Omental fat pad (tissue), 4 donors: ENCODE data around the gene LBHD1. TPM values are rescaled to one million over a fixed set of nuclear protein-coding genes. Genes with fewer than 3 reads are reported as not detected.
A peak's percentile ranks its signal among the peaks of the same experiment; 100 is the strongest.
"Not testable (repeated sequence)": the region's sequence is repeated elsewhere in the genome, so short reads cannot be mapped to it uniquely, and the experiment has no call there.

Source experiments
- ATAC-seq: fragments of 150-250 bp; one replicate; pipeline ENCODE4 v1.9.1; 2016; ENCODE audit warnings: mild to moderate bottlenecking, moderate library complexity; ENCODE audit not compliant: low FRiP score
- DNase-seq: peaks from one replicate; pipeline ENCODE4 v3.0.0-alpha.2; 2019; ENCODE audit warnings: low spot score
- CTCF ChIP-seq, 3 donors: fragments of 450-650 bp; IDR thresholded peaks; one replicate each; pipeline ENCODE4 v1.5.1; 2016 to 2017; ENCODE audit warnings: antibody characterized with exemption in 3 of 3, mild to moderate bottlenecking in 3 of 3, moderate library complexity in 2 of 3
- total RNA-seq, 4 donors: library from RNA; depleted of rRNA; stranded (reverse); fragments of >200 nt; gene quantifications; one replicate each; pipeline ENCODE4 v1.1.0, GENCODE V29; 2016

LBHD1 gene
- total RNA-seq, 4 donors from 2014 or later = 3.0 to 6.8 (median 5.7) TPM

DNA sequence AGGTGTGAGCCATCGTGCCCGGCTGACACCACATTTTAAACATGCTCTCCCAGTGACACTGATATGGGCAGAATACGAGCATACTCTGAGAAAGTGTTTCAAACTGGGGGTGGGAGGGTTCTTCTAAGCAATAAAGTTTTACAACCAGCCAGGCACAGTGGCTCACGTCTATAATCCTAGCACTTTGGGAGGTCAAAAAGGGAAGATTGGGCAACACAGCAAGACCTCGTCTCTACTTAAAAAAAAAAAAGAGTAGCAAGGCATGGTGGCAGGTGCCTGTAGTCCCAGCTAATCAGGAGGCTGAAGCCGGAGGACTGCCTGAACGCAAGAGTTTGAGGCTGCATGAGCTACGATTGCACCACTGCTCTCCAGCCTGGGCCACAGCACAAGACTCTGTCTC lies 27.8 kb downstream of the LBHD1 start:
- TF ChIP-seq CTCF (IDR thresholded peaks at IDR 0.05) = no peak
- DNase-seq (no peak), ATAC-seq (no peak)

- ATAC-seq = no peak
- DNase-seq = no peak
- TF ChIP-seq CTCF (IDR thresholded peaks at IDR 0.05) = no peak
These were observed 39.6 kb downstream of the LBHD1 start for GRCh38 chr11:62632492-62632891.

DNA sequence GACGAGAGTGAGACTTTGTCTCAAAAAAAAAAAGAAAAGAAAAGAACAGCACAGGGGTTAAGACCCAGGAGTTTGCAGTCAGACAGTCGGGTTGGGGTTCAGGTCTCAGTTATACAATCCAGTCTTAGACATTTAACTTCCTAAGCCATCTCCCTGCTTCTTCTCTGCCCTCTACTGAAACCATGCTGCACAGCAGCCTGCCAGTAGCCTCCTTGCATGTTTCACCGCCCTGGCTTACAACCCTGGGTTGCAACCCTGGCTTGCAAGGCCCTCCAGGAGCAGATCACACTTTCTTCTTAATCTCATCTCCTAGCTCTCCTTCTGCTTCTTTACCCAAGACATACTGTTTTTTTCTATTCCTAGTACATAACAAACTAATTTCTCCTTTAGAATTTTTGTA lies 44.4 kb downstream of the LBHD1 start:
- no peak for TF ChIP-seq CTCF (IDR thresholded peaks at IDR 0.05)
- ATAC-seq = no peak
- DNase-seq = no peak

- DNase-seq (no peak), ATAC-seq (peak; percentile 0)
- TF ChIP-seq CTCF (IDR thresholded peaks at IDR 0.05) = no peak
These were observed 49.5 kb downstream of the LBHD1 start for GRCh38 chr11:62622476-62623089.

GRCh38 chr11:62621567-62622470 lies 50.2 kb downstream of the LBHD1 start, which contains the start of gene B3GAT3:
TSS of gene B3GAT3 (minus strand) at chr11:62621986. CDS start at chr11:62621947, 39 bp downstream.
- no peak for TF ChIP-seq CTCF (IDR thresholded peaks at IDR 0.05)
- ATAC-seq (peak; percentile 98), DNase-seq (peak; percentile 96)

GRCh38 chr11:62621027-62621566 lies 51.0 kb downstream of the LBHD1 start:
- ATAC-seq (no peak), DNase-seq (no peak)
- no peak for TF ChIP-seq CTCF (IDR thresholded peaks at IDR 0.05)

- DNase-seq = not testable (repeated sequence)
These were observed 55.1 kb downstream of the LBHD1 start for GRCh38 chr11:62616957-62617356.

More at GRCh38 chr11:62616957-62617356, 55.1 kb downstream of the LBHD1 start:
- not testable (repeated sequence) for ATAC-seq
